Activated CD8-positive, alpha-beta memory T cell treated with anti-CD3 and anti-CD28 coated beads, Interleukin-2, amount 50 U/mL, for 1 hour (primary cell): ENCODE data around the gene ISCA1.

Experiments used
- DNase-seq: peaks from one replicate; pipeline ENCODE4 v3.0.0-alpha.2; 2020; ENCODE audit errors: extremely low read depth

Gene ISCA1

GRCh38 chr9:86230858-86231257, 51.5 kb downstream of the ISCA1 start:
- DNase-seq = no peak

GRCh38 chr9:86222667-86223066, 59.7 kb downstream of the ISCA1 start:
- DNase-seq = no peak

GRCh38 chr9:86219606-86220005, 62.7 kb downstream of the ISCA1 start:
- DNase-seq = no peak

DNA sequence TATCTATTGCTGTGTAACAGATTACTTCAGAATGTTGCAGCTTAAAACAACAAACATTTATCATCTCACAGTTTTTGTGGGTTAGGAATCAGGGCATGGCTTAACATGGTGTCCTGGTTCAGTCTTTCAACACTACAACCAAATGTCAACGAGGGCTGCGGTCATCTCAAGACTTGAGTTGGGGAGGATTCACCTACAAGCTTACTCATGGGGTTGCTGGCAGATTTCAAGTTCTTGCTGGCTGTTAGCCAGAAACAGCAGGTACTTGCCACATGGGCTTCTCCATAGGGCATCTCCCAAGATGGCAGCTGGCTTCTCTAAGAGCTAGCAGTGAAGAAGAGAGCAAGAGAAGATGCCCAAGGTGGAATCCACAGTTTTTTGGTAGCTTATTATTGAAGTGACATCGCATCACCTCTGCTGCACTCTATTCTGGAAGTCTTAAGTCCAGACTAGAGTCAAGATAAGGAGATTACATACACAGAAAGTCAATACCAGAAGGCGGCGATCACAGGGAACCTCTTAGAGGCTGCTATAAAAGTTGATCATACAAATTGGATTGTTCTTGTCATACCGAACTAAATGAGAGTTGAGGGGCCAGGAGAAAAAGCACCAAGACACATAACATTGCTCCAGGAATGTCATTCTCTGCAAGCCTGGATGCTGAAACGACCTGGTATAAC, 65.1 kb downstream of the ISCA1 start:
- DNase-seq = no peak
